Sigmoid colon (tissue), 4 donors: ENCODE measurements around the gene LAMTOR4.

Source experiments
- POLR2A ChIP-seq, 2 donors: fragments of 450-650 bp; IDR thresholded peaks; one replicate each; pipeline ENCODE4 v1.6.1; 2016; ENCODE audit warnings: antibody characterized with exemption in 2 of 2, mild to moderate bottlenecking in 2 of 2, moderate library complexity in 2 of 2
- POLR2AphosphoS5 ChIP-seq, 4 donors: sonication (generic); formaldehyde crosslinking; IDR thresholded peaks; one replicate each; pipeline ENCODE4 v1.6.1; 2017; ENCODE audit warnings: antibody characterized with exemption in 4 of 4

- TF ChIP-seq POLR2AphosphoS5 (IDR thresholded peaks at IDR 0.05), result no peak
- TF ChIP-seq POLR2A (IDR thresholded peaks at IDR 0.05), result no peak
Measured at GRCh38 chr7:100177045-100178001, 28.6 kb downstream of the LAMTOR4 start, which contains the start of the genes GPC2 and STAG3.
